ENCODE results near the gene PRKAR1B.

The PRKAR1B gene

DNA sequence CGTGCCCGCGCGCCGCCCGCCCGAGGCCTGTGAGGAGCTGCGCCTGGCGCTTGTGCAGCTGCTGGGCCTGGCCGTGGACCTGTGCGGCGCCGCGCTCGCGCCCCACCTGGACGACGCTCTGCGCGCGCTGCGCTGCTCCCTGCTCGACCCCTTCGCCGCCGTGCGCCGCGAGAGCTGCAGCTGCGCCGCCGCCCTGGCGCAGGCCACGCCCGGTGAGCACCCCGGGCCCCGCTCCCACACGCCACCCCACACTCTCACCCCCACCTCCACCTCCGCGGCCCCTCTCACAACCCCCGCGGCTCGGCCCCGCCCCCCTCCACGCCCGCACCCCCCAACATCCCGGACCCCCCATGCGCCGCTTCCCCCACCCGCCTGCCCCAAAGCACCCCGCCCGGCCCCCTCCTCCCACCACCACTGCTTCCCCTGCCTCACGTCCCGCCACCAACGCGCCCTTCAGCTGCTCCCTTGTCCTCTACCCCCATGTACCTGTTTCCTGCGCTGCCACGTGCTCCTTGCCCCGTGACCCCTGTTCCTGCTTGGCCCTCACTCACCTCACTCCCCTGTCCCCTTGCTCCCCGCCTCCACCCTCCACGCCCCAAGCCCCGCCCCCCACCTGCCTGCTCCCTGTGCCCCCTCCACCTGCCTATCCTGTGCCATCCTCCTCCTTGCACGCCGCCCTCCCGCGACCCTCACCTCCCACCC, at the start of gene PRKAR1B:
Gene PRKAR1B (minus strand): TSS at position 178 of the 702 bp plus-strand sequence. CDS start 15,776 bp downstream, outside the sequence.
- no peak for DNase-seq

GRCh38 chr7:776381-776780, 49.3 kb upstream of the PRKAR1B start:
- DNase-seq = no peak

- DNase-seq = no peak
Observed at GRCh38 chr7:774161-775109, 47.4 kb upstream of the PRKAR1B start.

GRCh38 chr7:773622-773915, 46.5 kb upstream of the PRKAR1B start:
- DNase-seq = no peak

DNA sequence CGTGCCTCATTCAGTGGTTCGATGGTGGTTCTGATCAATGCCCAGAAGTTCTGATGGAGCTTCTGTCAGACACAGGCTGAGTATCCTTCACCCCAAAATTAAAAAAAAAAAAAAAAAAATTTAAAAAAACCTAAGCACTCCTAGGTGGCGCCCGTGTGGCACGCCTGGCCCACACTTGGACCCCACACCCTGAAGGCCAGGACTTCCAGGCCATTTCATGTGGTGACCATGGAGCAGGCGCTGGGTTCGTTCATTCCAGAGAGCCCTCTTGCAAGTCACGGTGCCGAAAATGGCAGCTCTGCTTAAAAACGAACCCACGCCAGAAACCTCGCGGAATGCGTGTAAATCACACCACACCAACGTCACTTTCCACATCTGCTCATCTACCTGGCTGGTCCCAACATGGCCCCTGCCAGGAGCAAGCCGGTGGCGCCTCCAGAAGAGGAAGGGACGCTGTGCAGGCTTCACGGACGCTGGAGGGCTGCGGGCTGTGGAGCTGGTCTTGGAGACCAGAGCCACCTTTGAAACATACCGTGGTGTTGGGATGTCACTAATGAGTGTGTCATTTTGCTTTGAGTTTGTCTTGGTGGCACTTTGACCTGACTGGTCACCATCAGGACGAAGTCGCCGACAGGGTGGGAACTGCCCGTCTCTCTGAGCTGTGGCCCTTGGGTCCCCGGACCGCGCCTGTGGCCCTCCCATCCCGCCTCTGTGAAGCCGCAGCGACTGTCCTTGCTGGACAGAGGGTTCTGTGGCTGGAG, 46.0 kb upstream of the PRKAR1B start:
- DNase-seq = no peak

GRCh38 chr7:772392-772791, 45.3 kb upstream of the PRKAR1B start:
- no peak for DNase-seq

GRCh38 chr7:772005-772294, 44.9 kb upstream of the PRKAR1B start:
- DNase-seq = no peak

GRCh38 chr7:771234-772004, 44.3 kb upstream of the PRKAR1B start:
- no peak for DNase-seq

DNA sequence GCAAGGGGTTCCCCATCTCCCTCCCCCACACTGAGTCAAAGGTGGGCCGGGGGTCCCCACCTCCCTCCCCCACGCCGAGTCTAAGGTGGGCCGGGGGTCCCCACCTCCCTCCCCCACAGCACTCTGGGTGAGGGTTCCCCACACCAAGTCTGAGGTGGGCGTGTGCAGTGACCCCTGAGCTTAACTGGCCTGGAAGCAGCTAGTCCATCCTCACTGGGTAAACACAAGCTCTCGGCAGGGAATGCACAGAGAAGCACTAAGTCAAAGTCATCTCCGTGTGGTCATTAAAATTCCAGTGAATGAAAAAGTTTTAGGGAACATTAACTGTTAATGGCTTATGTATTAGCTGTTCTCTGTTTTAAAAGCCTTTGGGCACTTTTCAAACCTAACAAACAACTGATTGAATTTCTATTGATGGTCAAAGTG, 43.7 kb upstream of the PRKAR1B start:
- DNase-seq = no peak

- DNase-seq = no peak
Observed at GRCh38 chr7:770336-770735, 43.3 kb upstream of the PRKAR1B start.

DNA sequence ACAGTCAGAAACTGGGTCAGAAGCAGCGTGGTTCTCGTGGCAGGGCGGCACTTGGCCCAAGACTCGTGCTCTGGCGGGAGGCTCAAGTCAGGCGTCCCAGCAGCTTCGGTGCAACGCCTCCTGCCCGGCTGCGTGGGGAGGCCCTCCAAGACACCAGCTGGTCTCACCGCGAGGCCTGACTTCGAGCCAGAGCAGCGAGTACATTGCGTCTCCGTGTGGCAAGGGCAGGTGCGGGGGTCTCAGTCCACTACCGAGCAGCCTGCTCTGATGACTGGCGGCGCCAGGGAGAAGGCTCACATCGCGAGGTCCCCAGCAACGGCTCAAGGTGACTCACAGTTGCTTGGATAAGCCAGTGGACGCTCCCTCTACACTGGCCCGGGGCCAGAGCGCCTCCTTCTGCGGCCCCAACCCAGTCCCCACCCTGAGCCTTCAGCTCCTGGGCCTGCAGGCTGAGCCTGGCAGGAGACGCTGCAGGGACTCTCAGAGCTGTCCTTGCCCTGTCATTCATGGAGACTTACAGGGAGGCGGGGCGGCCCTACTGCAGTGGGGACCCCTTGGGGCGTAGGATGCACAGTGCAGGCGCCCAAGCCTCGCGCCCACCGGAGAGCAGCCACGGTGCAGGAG, 41.9 kb upstream of the PRKAR1B start:
- DNase-seq = no peak

GRCh38 chr7:767941-768731, 41.1 kb upstream of the PRKAR1B start:
- DNase-seq = no peak

- no peak for DNase-seq
Observed at GRCh38 chr7:767580-767940, 40.5 kb upstream of the PRKAR1B start.

DNA sequence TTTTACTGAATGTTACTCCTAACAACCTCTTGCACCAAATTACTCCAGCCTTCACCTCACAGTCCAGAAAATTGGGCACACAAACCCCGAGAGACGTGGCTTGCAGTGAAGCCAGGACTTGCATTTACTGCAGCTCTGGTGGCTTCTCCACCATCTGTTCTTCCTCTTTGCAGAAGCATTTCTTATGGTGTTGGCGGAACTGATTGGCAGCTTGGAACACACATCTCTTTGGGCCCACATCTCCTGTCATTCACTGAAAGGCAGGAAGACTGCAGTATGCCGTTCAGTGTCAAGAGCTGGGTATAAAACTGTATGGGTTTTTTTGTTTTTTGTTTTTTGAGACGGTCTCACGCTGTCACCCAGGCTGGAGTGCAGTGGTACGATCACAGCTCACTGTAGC, 38.3 kb upstream of the PRKAR1B start:
- no peak for DNase-seq

DNA sequence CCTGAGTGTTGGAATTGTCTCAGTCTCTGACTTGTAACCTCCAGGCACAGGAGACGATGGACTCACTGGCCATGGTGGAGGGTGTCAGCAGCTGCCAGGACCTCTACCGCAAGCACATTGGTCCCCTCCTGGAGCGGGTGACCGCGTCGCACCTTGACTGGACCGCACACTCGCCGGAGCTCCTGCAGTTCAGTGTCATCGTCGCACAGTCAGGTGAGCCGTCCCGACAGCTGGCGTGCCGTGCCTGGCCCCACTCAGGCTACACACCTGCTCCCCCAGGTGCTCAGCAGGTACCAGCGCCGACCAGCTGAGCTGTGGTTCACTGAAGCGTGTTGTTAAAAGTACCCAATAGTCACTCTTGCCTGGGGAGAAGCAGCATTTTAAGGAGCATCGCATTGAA, 36.7 kb upstream of the PRKAR1B start:
- no peak for DNase-seq

- no peak for DNase-seq
Observed at GRCh38 chr7:762885-763284, 35.8 kb upstream of the PRKAR1B start.

- no peak for DNase-seq
Observed at GRCh38 chr7:761631-762030, 34.5 kb upstream of the PRKAR1B start.

- DNase-seq = no peak
Observed at GRCh38 chr7:761101-761500, 34.0 kb upstream of the PRKAR1B start.

GRCh38 chr7:760006-760405, 32.9 kb upstream of the PRKAR1B start:
- DNase-seq = no peak

- DNase-seq = no peak
Observed at GRCh38 chr7:759569-759968, 32.5 kb upstream of the PRKAR1B start.

GRCh38 chr7:757741-758163, 30.7 kb upstream of the PRKAR1B start:
- DNase-seq = no peak
